OCI-LY1 (cell line): ENCODE data around the gene DMRT1.

Experiments used
- H2AFZ ChIP-seq: fragments of 200-600 bp; sonication (generic), shearing (Covaris generic); 2 replicates; pipeline ENCODE4 v1.6.0; 2014; ENCODE audit warnings: antibody characterized with exemption, mild to moderate bottlenecking, low read length
- H3F3A ChIP-seq: fragments of 200-600 bp; sonication (generic), shearing (Covaris generic); 2 replicates; pipeline ENCODE4 v1.6.0; 2014; ENCODE audit warnings: mild to moderate bottlenecking, antibody characterized with exemption, low read length, moderate library complexity; ENCODE audit not compliant: insufficient read depth
- H3K27ac ChIP-seq: fragments of 200-600 bp; sonication (generic); 2 replicates; pipeline ENCODE4 v1.5.1; 2014; ENCODE audit warnings: low read length, mixed run types, mild to moderate bottlenecking, low read depth; ENCODE audit not compliant: poor library complexity, severe bottlenecking
- H3K27me3 ChIP-seq: fragments of 200-600 bp; sonication (generic); 2 replicates; pipeline ENCODE4 v1.6.0; 2014; ENCODE audit warnings: antibody characterized with exemption, mild to moderate bottlenecking, low read length, moderate library complexity; ENCODE audit not compliant: insufficient read depth
- H3K36me3 ChIP-seq: fragments of 200-600 bp; sonication (generic); 2 replicates; pipeline ENCODE4 v1.6.1; 2014; ENCODE audit warnings: mild to moderate bottlenecking, antibody characterized with exemption, low read length, moderate library complexity, mixed read lengths; ENCODE audit not compliant: insufficient read depth
- H3K4me1 ChIP-seq: fragments of 200-600 bp; sonication (generic); 2 replicates; pipeline ENCODE4 v1.5.1; 2014; ENCODE audit warnings: mild to moderate bottlenecking, low read length, moderate library complexity; ENCODE audit not compliant: insufficient read depth, severe bottlenecking
- H3K4me2 ChIP-seq: fragments of 200-600 bp; sonication (generic), shearing (Covaris generic); 2 replicates; pipeline ENCODE4 v1.6.1; 2014; ENCODE audit warnings: low read length
- H3K4me3 ChIP-seq: fragments of 200-600 bp; sonication (generic); 2 replicates; pipeline ENCODE4 v1.5.1; 2014; ENCODE audit warnings: low read length, low read depth, mild to moderate bottlenecking, mixed read lengths; ENCODE audit not compliant: poor library complexity, severe bottlenecking
- H3K79me2 ChIP-seq: fragments of 200-600 bp; shearing (Covaris generic); 2 replicates; pipeline ENCODE4 v1.6.1; 2016; ENCODE audit warnings: mixed run types, low read length, mixed read lengths; ENCODE audit not compliant: insufficient read depth
- H3K9ac ChIP-seq: fragments of 200-600 bp; sonication (generic), shearing (Covaris generic); 2 replicates; pipeline ENCODE4 v1.6.1; 2014; ENCODE audit warnings: mild to moderate bottlenecking, low read length, mixed read lengths
- H3K9me2 ChIP-seq: fragments of 200-600 bp; sonication (generic), shearing (Covaris generic); 2 replicates; pipeline ENCODE4 v1.6.1; 2014; ENCODE audit warnings: low read depth, mild to moderate bottlenecking, low read length, mixed read lengths
- H3K9me3 ChIP-seq: fragments of 200-600 bp; shearing (Covaris generic); 2 replicates; pipeline ENCODE4 v1.6.1; 2014; ENCODE audit warnings: low read length, mixed read lengths
- H4K20me1 ChIP-seq: fragments of 200-600 bp; sonication (generic), shearing (Covaris generic); 2 replicates; pipeline ENCODE4 v1.6.0; 2016; ENCODE audit warnings: mild to moderate bottlenecking, low read length; ENCODE audit not compliant: insufficient read depth
- EZH2 ChIP-seq: fragments of 200-600 bp; sonication (generic), shearing (Covaris generic); IDR thresholded peaks from 2 replicates; pipeline ENCODE4 v1.8.0; 2017; ENCODE audit warnings: borderline replicate concordance, mixed run types, mild to moderate bottlenecking, antibody characterized with exemption, low read length, moderate library complexity, mixed read lengths
- TF ChIP-seq, protein P1 (sequence below): fragments of 200-600 bp; sonication (generic), shearing (Covaris generic); IDR thresholded peaks from 2 replicates; pipeline ENCODE4 v1.5.1; 2017; ENCODE audit warnings: mild to moderate bottlenecking, antibody characterized with exemption, low read length, moderate library complexity, mixed read lengths

DMRT1 gene

DNA sequence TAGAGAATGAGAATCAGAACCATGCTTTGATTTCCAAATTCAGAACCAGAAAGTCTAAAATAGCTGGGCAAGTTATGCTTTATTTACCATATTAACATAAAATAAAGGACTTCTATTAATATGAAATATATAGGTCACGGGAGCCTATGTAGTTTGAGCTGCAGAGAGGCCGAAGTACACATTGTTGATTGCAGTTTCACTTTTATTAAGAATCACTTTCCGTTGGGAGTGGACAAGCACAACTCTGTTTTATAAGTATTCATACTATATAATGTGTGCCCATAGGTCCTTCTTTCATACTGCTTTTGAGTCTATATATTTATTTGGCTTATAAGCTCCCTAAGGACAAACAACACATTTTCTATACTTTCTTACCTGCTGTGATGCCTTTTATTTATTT lies 76.2 kb downstream of the DMRT1 start:
- Histone ChIP-seq H2AFZ (no peak overlapping the region), H3K4me3 (no peak overlapping the region), H3K9me2 (no peaks in the 10 kb centered on the region), H3K27ac (no peak overlapping the region), H4K20me1 (no peaks in the 10 kb centered on the region), H3K79me2 (no peaks in the 10 kb centered on the region), H3K4me1 (no peaks in the 10 kb centered on the region), H3F3A (no peaks in the 10 kb centered on the region), H3K27me3 (no peaks in the 10 kb centered on the region), H3K9ac (no peak overlapping the region), H3K9me3 (no peaks in the 10 kb centered on the region), H3K4me2 (no peak overlapping the region), H3K36me3 (no peaks in the 10 kb centered on the region)
- TF ChIP-seq, protein P1, sequence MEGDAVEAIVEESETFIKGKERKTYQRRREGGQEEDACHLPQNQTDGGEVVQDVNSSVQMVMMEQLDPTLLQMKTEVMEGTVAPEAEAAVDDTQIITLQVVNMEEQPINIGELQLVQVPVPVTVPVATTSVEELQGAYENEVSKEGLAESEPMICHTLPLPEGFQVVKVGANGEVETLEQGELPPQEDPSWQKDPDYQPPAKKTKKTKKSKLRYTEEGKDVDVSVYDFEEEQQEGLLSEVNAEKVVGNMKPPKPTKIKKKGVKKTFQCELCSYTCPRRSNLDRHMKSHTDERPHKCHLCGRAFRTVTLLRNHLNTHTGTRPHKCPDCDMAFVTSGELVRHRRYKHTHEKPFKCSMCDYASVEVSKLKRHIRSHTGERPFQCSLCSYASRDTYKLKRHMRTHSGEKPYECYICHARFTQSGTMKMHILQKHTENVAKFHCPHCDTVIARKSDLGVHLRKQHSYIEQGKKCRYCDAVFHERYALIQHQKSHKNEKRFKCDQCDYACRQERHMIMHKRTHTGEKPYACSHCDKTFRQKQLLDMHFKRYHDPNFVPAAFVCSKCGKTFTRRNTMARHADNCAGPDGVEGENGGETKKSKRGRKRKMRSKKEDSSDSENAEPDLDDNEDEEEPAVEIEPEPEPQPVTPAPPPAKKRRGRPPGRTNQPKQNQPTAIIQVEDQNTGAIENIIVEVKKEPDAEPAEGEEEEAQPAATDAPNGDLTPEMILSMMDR: no peak
- no peak for TF ChIP-seq EZH2

DNA sequence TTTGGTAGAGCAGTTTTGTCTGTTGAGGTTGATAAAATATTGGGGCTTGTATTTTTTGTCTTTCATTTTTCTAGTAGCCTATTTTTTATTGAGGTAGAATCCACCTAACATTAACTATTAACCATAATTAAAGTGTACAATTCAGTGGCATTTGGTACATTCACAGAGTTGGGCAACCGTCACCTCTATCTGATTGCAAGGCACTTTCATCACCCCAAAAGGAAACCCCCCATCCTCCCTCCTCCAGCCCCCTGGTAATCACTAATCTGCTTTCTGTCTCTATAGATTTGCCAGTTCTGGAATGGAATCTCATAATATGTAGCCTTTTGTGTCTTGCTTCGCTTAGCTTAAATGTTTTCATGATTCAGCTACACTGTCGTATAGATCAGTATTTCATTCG lies 79.4 kb downstream of the DMRT1 start:
- Histone ChIP-seq H3K4me3 (no peak overlapping the region), H3K4me2 (no peak overlapping the region), H3K4me1 (no peaks in the 10 kb centered on the region), H4K20me1 (no peaks in the 10 kb centered on the region), H3K9me2 (no peaks in the 10 kb centered on the region), H3K36me3 (no peaks in the 10 kb centered on the region), H3K9me3 (no peaks in the 10 kb centered on the region), H3K9ac (no peak overlapping the region), H3K27me3 (no peaks in the 10 kb centered on the region), H3K27ac (no peak overlapping the region), H3K79me2 (no peaks in the 10 kb centered on the region), H3F3A (no peaks in the 10 kb centered on the region), H2AFZ (no peak overlapping the region)
- TF ChIP-seq EZH2: no peak
- TF ChIP-seq, protein P1: no peak

- no peak for TF ChIP-seq EZH2
- TF ChIP-seq, protein P1: no peak
- H3K4me3 ChIP-seq: no peak overlapping the region
- no peak overlapping the region for H3K27ac ChIP-seq
- H3K4me2 ChIP-seq: no peak overlapping the region
- no peaks in the 10 kb centered on the region for H3K9me2 ChIP-seq
- no peaks in the 10 kb centered on the region for H4K20me1 ChIP-seq
- no peaks in the 10 kb centered on the region for H3K79me2 ChIP-seq
- H3K9ac ChIP-seq: no peak overlapping the region
- H3K27me3 ChIP-seq: no peaks in the 10 kb centered on the region
- no peak overlapping the region for H2AFZ ChIP-seq
- no peaks in the 10 kb centered on the region for H3K9me3 ChIP-seq
- no peaks in the 10 kb centered on the region for H3F3A ChIP-seq
- no peaks in the 10 kb centered on the region for H3K4me1 ChIP-seq
- no peaks in the 10 kb centered on the region for H3K36me3 ChIP-seq
These were observed 80.7 kb downstream of the DMRT1 start for GRCh38 chr9:922171-922570.
